ENCODE results near the gene C1orf87. TPM values are rescaled to one million over a fixed set of nuclear protein-coding genes. Genes with fewer than 3 reads are reported as not detected.
A peak's percentile ranks its signal among the peaks of the same experiment; 100 is the strongest.

Gene C1orf87
- total and polyA plus RNA-seq, 7 donors, result not detected

- DNase-seq, result no peak
- WGBS, 3 donors, result 86 to 88% (median 87%) methylated on average over 3 of the region's 3 CpGs
- Histone ChIP-seq H3K4me1 (no peaks in the 10 kb centered on the region), H3K36me3 (ENCODE audit: insufficient read depth in 1 of 2, low read depth in 1 of 2) (no peaks in the 10 kb centered on the region), H3K4me3 (no peak overlapping the region), H3K27ac (no peak overlapping the region), H3K9me3 (no peaks in the 10 kb centered on the region), H3K27me3 (ENCODE audit: insufficient read depth in 3 of 3, low read length in 2 of 3) (no peaks in the 10 kb centered on the region)
- intact Hi-C loops (cut with DNase I), result no loop called here
- no peak for ATAC-seq
- no peak for TF ChIP-seq CTCF (IDR thresholded peaks at IDR 0.05)
Measured at GRCh38 chr1:59999006-59999405, 74.6 kb downstream of the C1orf87 start.

DNA sequence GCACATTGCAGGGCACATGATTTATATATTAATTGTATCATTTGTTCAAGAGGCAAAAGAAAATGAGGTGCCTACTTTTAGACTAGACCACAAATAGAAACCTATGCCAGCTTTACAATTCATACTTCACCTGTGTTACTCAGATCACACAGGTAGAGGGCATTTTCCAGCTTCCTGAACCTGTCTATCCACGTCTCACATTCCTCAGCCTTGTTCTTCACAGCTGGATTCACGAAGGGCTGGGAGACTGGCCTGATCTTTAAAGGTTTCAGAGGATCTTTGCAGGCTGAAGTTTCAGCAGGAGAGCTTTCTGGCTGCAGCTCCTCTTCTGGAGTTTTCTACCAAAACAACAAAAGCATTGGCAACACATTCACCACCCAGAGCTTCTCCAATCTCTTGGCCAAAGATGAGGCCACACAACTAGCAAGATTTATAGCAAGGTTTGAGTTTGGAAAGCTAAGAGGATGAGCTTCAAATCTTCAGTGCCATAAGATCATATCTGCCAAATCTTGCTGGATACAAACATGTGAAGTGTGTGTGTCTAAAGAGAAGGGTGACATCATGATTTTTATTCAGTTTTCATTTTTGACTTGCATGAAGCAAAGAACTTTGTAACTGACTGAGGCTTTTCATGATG, 76.0 kb downstream of the C1orf87 start:
- no peak for ATAC-seq
- intact Hi-C loops (cut with DNase I), result no loop called here
- TF ChIP-seq CTCF (IDR thresholded peaks at IDR 0.05), result no peak
- no peak overlapping the region for H3K27ac ChIP-seq
- no peaks in the 10 kb centered on the region for H3K27me3 ChIP-seq (ENCODE audit: insufficient read depth in 3 of 3, low read length in 2 of 3)
- H3K9me3 ChIP-seq, result no peaks in the 10 kb centered on the region
- H3K36me3 ChIP-seq (ENCODE audit: insufficient read depth in 1 of 2, low read depth in 1 of 2), result no peaks in the 10 kb centered on the region
- no peaks in the 10 kb centered on the region for H3K4me1 ChIP-seq
- WGBS, 3 donors, result 26 to 42% (median 35%) methylated on average over 2 of the region's 2 CpGs
- DNase-seq, result no peak
- H3K4me3 ChIP-seq, result no peak overlapping the region

DNA sequence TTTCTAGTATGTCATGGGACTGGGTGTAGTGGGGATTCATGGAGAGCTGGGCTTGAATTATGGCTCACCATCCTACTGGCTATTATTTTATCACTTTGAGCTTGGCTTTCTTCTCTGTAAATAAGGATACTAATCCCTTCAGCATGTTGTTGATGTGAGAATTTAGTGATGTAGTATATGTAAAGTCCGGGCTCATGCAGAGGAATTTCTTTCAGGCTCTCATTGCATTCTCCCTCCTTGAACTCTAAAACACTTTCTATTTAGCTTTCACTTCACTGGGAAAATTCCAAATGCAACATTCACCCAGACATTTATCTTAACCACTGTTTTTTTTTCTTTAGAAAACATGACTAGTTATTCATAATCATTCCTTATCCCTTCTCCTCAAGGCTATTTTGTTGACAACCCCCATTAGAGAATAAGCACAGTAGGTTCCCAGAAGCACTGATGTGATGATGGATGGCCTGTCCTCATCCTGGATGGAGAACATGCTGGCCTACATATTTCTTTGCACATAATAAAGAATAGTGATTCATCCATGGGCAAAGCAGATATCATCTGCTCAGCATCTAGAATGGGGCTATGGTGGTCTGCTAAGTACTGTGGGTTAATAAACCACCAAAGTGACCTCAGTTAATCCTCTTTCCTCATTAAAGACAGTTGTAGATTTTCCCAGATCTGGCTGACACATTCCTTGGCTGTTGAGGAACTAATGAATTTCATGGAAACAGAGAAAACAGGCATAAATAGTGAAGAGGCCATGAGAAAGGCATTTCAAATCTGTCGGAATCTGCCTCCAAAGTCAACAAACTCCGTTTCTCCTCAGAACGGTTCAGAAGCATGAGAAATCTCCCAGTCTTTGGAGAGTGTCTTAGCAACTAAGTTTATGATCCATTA, 79.0 kb downstream of the C1orf87 start:
- TF ChIP-seq CTCF (IDR thresholded peaks at IDR 0.05), result no peak
- Histone ChIP-seq H3K27ac (no peak overlapping the region), H3K27me3 (ENCODE audit: insufficient read depth in 3 of 3, low read length in 2 of 3) (no peaks in the 10 kb centered on the region), H3K9me3 (no peaks in the 10 kb centered on the region), H3K4me3 (no peak overlapping the region), H3K36me3 (ENCODE audit: insufficient read depth in 1 of 2, low read depth in 1 of 2) (no peaks in the 10 kb centered on the region), H3K4me1 (no peaks in the 10 kb centered on the region)
- intact Hi-C loops (cut with DNase I), result no loop called here
- ATAC-seq, result peak in 2 of 4 donors; percentile 36 to 59
- no peak for DNase-seq
- 28 to 40% (median 28%) methylated on average over 4 of the region's 4 CpGs for WGBS, 3 donors

DNA sequence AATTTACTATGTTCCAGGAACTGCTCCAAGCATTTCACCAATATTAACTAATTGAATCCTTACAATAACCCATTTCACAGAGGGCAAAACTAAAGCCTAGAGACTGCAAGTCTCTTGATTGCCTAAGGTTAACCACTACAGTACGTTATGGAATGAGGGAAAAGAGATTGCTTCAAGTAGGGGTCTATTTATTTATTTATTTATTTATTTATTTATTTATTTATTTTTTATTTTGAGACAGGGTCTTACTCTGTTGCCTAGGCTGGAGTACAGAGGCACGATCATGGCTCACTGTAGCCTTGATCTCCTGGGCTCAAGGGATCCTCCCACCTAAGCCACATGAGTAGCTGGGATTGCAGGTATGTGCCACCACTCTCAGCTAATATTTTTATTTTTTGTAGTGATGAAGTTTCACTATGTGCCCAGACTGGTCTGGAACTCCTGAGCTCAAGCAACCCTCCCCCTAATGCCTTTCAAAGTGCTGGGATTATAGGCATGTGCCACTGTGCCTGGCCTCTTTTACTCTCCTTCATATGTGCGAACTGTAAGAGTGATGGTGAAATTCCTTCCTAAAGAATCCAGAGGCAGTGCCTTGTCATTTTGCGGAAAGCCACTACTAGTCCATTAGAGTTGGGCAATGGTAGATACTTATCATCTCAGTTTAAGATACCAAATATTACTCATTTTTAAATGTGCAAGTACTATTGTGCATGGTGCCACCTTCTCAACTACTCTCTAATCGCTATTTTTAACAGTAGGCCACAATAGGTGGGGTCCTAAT, 81.3 kb downstream of the C1orf87 start:
- H3K4me3 ChIP-seq, result no peak overlapping the region
- ATAC-seq, result no peak
- WGBS, 3 donors, result 76 to 79% (median 78%) methylated on average over 5 of the region's 5 CpGs
- no peak for TF ChIP-seq CTCF (IDR thresholded peaks at IDR 0.05)
- no peaks in the 10 kb centered on the region for H3K9me3 ChIP-seq
- intact Hi-C loops (cut with DNase I), result no loop called here
- no peaks in the 10 kb centered on the region for H3K4me1 ChIP-seq
- no peaks in the 10 kb centered on the region for H3K36me3 ChIP-seq (ENCODE audit: insufficient read depth in 1 of 2, low read depth in 1 of 2)
- H3K27ac ChIP-seq, result no peak overlapping the region
- no peak for DNase-seq
- peaks cover 0 to 5% (median 0%) of the 10 kb centered on the region in 3 donors for H3K27me3 ChIP-seq (ENCODE audit: insufficient read depth in 3 of 3, low read length in 2 of 3)

Measured in psoas muscle (tissue), 8 donors.